Chondrocyte (in vitro differentiated cells): ENCODE data around the gene CTSZ. TPM values are rescaled to one million over a fixed set of nuclear protein-coding genes. Genes with fewer than 3 reads are reported as not detected.

Experiments used
- DNase-seq: peaks from one replicate; pipeline ENCODE4 v3.0.0; 2021; ENCODE audit warnings: mixed read lengths, low spot score
- H3K27ac Mint-ChIP-seq: one replicate; pipeline ENCODE4 v1.8.0; 2021; ENCODE audit warnings: mild to moderate bottlenecking, moderate library complexity, mixed read lengths; ENCODE audit not compliant: unreplicated experiment
- H3K27me3 Mint-ChIP-seq: 2 replicates; pipeline ENCODE4 v1.8.0; 2021; ENCODE audit warnings: low read depth, mixed read lengths
- H3K36me3 Mint-ChIP-seq: 2 replicates; pipeline ENCODE4 v1.8.0; 2021; ENCODE audit warnings: low read depth, mixed read lengths
- H3K4me1 Mint-ChIP-seq: 2 replicates; pipeline ENCODE4 v1.8.0; 2021; ENCODE audit warnings: low read depth, mild to moderate bottlenecking, mixed read lengths
- H3K4me3 Mint-ChIP-seq: one replicate; pipeline ENCODE4 v1.8.0; 2021; ENCODE audit warnings: mild to moderate bottlenecking, moderate library complexity, mixed read lengths; ENCODE audit not compliant: unreplicated experiment
- H3K9me3 Mint-ChIP-seq: 2 replicates; pipeline ENCODE4 v1.8.0; 2021; ENCODE audit warnings: low read depth, mixed read lengths
- CTCF ChIP-seq: fragments of 200-600 bp; sonication (generic); IDR thresholded peaks from 2 replicates; pipeline ENCODE4 v1.5.0; 2021; ENCODE audit warnings: antibody characterized with exemption, mild to moderate bottlenecking, moderate library complexity
- total RNA-seq: library from RNA; stranded (reverse); gene quantifications from 3 replicates; pipeline ENCODE4 v1.2.1, GENCODE V29; 2021

Gene CTSZ
- total RNA-seq, 1 donor from 2014 or later = 99.4 TPM

- Mint-ChIP-seq H3K9me3 (no peaks in the 10 kb centered on the region), H3K4me3 (peak overlapping the region; percentile 85), H3K27me3 (no peaks in the 10 kb centered on the region), H3K4me1 (peaks cover 21% of the 10 kb centered on the region), H3K27ac (no peak overlapping the region), H3K36me3 (peaks cover 3% of the 10 kb centered on the region)
- DNase-seq = no peak
- TF ChIP-seq CTCF = no peak
Measured at GRCh38 chr20:58982406-58983114, 24.5 kb downstream of the CTSZ start.

- H3K27me3 Mint-ChIP-seq = no peaks in the 10 kb centered on the region
- TF ChIP-seq CTCF = no peak
- H3K36me3 Mint-ChIP-seq = no peaks in the 10 kb centered on the region
- peaks cover 21% of the 10 kb centered on the region for H3K4me1 Mint-ChIP-seq
- H3K9me3 Mint-ChIP-seq = peaks cover under 1% of the 10 kb centered on the region
- no peak for DNase-seq
- peak overlapping the region; percentile 77 for H3K27ac Mint-ChIP-seq
- peak overlapping the region; percentile 85 for H3K4me3 Mint-ChIP-seq
Measured at GRCh38 chr20:58981628-58982364, 25.3 kb downstream of the CTSZ start.

GRCh38 chr20:58980711-58981627 lies 26.1 kb downstream of the CTSZ start, which contains the start of gene NELFCD:
TSS of gene NELFCD (plus strand) at chr20:58981256. CDS start at chr20:58981310, 54 bp downstream.
- Mint-ChIP-seq H3K27ac (peak within 1 kb of the TSS; percentile 77), H3K36me3 (no peaks in the 10 kb centered on the region), H3K9me3 (peaks cover 8% of the 10 kb centered on the region), H3K4me3 (peak within 1 kb of the TSS; percentile 85), H3K4me1 (peaks cover 21% of the 10 kb centered on the region), H3K27me3 (no peaks in the 10 kb centered on the region)
- DNase-seq = no peak
- no peak for TF ChIP-seq CTCF

- H3K27me3 Mint-ChIP-seq = no peaks in the 10 kb centered on the region
- peaks cover 11% of the 10 kb centered on the region for H3K4me1 Mint-ChIP-seq
- no peak overlapping the region for H3K4me3 Mint-ChIP-seq
- H3K9me3 Mint-ChIP-seq = peaks cover 22% of the 10 kb centered on the region
- no peak for DNase-seq
- H3K27ac Mint-ChIP-seq = no peak overlapping the region
- no peak for TF ChIP-seq CTCF
- peaks cover 2% of the 10 kb centered on the region for H3K36me3 Mint-ChIP-seq
Measured at GRCh38 chr20:58978351-58979190, 28.5 kb downstream of the CTSZ start.
